NB4 (cell line): ENCODE data around the gene VPS8.

ENCODE experiments used
- CTCF ChIP-seq: IDR thresholded peaks from one replicate; pipeline ENCODE4 v1.5.1; 2012; ENCODE audit warnings: low read depth, low read length
- MAX ChIP-seq: IDR thresholded peaks from 2 replicates; pipeline ENCODE4 v1.6.1; 2011; ENCODE audit warnings: low read depth, low read length

- TF ChIP-seq CTCF (no peak), MAX (no peak)
Observed at GRCh38 chr3:185089751-185090150, 277.8 kb downstream of the VPS8 start.
